GM12875 (cell line): ENCODE results near the gene DPH2.

Experiments
- H3K4me3 ChIP-seq: one replicate; pipeline ENCODE4 v1.5.1; 2011; ENCODE audit warnings: low read depth, low read length, control low read depth
- CTCF ChIP-seq: IDR thresholded peaks from 2 replicates; pipeline ENCODE4 v1.5.1; 2011; ENCODE audit warnings: low read depth, mild to moderate bottlenecking, control low read depth, inconsistent platforms, low read length, moderate library complexity, borderline replicate concordance; ENCODE audit not compliant: insufficient read depth

DPH2 gene

GRCh38 chr1:43995984-43996732 is 26.3 kb downstream of the DPH2 start:
- H3K4me3 ChIP-seq: no peak overlapping the region
- no peak for TF ChIP-seq CTCF

- H3K4me3 ChIP-seq: no peak overlapping the region
- no peak for TF ChIP-seq CTCF
These were observed 26.9 kb downstream of the DPH2 start for GRCh38 chr1:43996733-43997115.

- no peak for TF ChIP-seq CTCF
- no peak overlapping the region for H3K4me3 ChIP-seq
These were observed 27.6 kb downstream of the DPH2 start for GRCh38 chr1:43997295-43997999.

- TF ChIP-seq CTCF: no peak
- H3K4me3 ChIP-seq: no peak overlapping the region
These were observed 28.2 kb downstream of the DPH2 start for GRCh38 chr1:43998000-43998378.

GRCh38 chr1:43999455-43999854 is 29.6 kb downstream of the DPH2 start:
- TF ChIP-seq CTCF: no peak
- no peak overlapping the region for H3K4me3 ChIP-seq

- H3K4me3 ChIP-seq: no peak overlapping the region
- TF ChIP-seq CTCF: no peak
These were observed 30.4 kb downstream of the DPH2 start for GRCh38 chr1:44000122-44000665.

- no peak for TF ChIP-seq CTCF
- H3K4me3 ChIP-seq: no peak overlapping the region
These were observed 32.4 kb downstream of the DPH2 start for GRCh38 chr1:44002165-44002564.
